GM21825 (cell line): ENCODE data around the gene SP4.

Source experiments
- ATAC-seq: cut with Tn5 transposase; IDR thresholded peaks from one replicate; pipeline ENCODE4 v1.9.1; 2021; ENCODE audit warnings: mild to moderate bottlenecking, moderate library complexity; ENCODE audit not compliant: unreplicated experiment

Gene SP4

DNA sequence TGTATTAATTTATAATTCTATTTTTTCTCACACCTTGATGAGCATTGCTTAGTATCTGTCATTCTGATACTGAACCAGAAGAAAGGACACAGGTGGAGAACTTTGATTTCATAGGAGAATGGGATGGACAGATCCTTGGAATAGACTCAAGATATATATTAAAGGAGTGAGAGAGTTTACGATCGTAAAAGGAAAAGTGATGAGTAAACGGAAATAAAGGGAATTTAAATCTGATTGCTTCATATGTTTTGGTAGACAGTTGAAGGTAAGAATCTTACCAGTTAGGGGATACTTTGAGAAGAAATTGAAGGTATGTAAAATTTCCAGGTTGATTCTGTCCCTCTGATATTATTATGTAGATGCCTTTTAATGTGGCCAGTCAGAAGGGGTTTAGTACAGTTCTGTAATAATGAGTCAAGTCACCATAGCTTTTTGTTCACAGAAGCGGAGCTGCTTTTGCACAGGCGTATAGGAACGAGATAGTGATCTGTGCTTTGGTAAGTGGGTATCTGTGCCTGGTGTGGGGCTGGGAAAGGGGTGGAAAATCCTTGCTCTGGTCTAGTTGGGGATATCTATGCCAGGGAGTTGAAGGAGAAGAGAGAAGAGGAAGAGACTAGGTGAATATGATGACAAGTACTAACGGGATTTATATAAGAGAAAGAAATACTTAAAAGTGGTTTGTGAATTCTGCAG lies 15.4 kb downstream of the SP4 start:
- ATAC-seq: no peak

DNA sequence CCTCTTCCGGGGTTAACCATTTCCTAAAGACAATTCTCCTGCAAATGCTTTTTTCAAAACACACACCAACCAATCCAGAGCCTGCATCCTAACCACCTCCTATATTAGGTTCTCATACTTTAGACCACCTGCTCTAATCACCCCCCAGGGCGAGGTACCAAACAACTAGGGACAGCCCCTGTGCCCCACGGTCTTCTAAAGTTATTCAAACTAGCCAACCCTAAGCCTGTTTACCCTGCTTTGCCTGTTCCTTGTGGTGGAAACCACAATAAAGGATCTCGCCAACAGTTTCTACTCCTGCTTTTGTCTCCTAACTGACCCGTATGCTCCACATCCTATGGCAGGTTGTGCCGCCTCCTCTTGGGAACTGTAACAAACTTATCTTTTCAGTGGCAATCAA lies 21.1 kb downstream of the SP4 start:
- no peak for ATAC-seq

DNA sequence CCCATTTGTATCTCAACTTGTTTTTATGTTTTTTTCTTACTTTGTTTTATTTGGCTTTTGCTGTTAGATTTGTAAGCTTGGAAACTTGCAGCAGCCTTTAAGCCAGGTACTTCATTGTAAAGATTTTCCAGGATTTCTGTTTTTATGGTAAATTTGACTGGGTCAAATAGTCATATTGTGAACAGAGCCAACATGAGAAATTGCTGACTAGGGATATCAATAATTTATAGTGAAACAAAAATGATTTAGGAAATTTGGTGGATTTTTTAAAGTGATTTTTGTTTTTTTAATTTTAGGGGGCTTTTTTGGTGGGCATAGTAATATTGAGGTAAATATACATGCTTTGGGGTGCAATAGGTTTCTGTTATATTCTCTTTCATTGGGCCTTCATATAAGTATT lies 22.2 kb downstream of the SP4 start:
- ATAC-seq: no peak

DNA sequence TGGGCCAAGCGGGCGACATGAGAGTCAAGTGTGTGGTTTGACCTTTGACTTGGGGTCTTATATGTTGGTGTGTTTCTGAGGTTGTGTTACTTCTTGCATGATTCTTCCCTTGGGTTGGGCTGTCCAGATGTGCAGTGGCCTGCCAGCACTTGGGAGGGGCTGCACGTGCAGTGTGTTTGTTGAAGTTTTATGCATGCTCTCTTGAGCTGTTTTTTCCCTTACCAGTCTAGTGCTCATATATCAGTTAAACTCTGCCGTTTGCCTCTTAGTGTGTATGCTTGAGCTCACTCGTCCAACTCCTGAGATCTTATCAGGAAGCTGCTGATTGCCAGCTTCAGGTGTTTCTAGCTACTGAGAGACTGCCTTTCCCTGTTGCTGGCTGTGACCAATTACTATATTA lies 23.1 kb downstream of the SP4 start:
- ATAC-seq: no peak

DNA sequence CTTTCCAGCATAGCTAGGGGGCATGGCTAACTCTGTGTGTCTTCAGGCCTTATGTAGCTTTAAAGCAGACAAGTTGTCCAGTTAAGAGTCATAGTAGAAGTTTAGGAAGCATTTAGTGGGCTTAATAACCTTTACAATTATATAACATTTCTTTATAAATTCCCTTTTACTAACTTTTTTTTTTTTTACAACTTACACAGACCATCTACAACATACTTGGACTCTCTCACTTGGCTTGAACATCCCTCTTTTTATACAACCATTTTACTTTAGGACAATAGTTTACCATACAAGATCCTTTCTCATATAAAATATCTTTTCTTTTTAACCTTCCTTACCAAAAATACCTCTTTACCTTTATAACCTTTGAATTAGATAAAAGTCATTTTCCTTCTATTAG lies 26.3 kb downstream of the SP4 start:
- no peak for ATAC-seq

DNA sequence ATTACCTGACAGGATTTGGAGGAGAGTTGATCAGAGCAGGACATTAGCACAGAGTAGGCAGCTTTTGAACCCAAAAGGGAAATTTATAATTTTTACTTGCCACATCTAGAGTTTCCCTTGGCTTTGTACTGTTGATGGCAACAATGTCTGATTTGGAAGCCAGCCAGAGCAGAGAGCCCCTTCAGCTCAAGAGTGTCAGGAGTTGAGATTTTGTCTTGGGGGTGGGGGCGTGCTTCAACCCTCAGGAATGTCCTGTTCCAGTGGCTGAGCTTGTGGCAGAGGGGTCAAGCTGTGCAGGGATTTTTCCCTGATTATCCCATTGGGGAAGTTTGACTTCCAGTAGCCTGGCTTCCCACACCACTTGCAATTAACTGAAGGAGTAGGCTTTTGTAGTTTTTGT lies 27.0 kb downstream of the SP4 start:
- no peak for ATAC-seq

DNA sequence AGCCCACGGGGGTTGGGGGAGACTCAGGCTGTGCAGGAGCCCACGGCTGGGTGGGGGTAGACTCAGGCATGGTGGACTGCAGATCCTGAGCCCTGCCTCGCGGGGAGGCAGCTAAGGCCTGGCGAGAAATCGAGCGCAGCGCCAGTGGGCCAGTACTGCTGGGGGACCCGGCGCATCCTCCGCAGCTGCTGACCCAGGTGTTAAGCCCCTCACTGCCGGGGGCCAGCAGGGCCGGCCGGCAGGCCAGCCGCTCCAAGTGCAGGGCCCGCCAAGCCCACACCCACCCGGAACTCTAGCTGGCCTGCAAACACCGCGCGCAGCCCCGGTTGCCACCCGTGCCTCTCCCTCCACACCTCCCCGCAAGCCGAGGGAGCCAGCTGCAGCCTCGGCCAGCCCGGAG lies 33.4 kb downstream of the SP4 start:
- ATAC-seq: no peak

DNA sequence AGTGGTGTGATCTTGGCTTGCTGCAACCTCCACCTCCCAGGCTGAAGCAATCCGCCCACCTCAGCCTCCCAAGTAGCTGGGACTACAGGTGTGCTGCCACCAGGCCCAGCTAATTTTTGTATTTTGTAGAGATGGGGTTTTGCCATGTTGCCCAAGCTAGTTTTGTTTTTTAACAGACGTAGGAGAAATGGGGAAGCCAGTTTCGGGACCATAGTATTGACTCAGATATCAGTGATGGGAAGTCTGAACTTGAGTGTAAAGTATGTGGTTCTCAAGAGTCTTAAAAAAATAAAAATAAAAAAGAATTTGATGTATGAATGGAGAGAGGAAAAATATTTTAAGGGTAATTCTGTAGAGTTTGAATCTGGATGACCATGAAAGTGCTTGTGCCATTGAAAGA lies 34.2 kb downstream of the SP4 start:
- ATAC-seq: no peak

DNA sequence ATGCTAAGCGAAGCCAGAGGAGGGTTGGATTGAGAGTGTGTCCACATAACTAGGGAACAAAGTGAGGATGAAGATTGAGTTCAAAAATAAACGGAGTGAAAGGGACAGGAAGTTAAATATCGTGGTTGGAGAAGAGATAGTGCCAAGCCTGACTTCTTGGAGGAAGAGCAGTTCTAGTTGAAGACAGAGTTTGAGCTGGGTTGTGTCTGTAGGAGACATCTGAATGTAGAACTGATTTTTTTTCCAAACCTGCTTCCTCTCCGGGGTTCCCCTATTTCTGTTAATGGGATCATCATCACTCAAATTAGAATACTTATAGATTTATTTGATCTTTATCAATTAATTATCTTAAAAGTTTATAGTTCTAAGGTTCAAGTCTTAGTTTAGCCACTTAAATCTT lies 35.6 kb downstream of the SP4 start:
- no peak for ATAC-seq

DNA sequence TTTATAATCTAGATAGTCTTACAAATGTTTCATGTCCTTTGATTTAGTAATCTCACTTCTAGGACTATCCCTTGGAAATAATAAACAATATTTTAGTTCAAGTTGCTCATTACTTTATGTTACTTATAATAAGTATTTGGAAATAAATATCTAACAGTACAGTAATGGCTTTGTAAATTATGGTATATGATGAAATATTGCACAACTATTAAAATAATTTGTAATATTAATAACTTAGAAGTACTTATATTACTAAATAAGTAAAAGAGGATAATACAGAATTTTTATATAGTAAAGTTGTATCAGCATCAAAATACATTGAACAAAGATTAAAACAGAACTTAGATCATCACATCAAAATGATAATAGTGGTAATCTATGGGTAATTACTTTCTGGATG lies 41.1 kb downstream of the SP4 start:
- no peak for ATAC-seq

DNA sequence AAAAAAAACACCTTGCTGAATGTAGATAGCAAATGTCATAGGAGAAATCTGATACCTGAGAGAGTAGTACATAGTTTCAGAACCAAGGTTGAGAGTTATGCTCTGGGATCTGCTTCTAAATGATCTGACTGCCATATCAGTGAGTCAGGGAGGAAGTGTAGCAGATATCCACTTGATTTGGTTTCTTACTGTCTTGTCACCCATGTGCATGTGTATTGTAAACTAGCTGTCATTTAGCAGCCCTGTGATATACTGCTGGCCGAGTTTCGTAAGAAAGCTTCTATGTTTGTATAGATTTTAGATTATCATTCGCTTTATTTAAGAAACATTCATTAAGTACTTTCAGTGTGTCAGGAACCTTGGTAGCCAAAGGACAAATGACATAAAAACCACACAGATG lies 42.0 kb downstream of the SP4 start:
- ATAC-seq: no peak

DNA sequence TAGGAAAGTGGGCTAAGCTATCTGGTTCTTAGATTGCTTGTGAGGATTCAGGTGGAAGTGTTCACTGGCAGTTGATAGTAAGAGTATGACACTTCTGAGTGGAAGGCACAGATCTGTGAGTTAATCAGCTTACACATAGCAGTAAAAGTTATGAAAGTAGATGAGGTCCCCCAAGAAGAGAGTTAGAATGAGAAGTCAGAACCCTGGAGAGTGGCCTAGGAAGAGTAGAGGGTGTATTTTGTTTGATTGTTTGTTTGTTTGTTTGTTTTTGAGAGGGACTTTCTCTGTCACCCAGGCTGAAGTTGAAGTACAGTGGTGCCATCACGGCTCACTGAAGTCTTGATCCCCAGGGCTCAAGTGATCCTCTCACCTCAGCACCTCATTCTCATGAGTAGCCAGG lies 44.1 kb downstream of the SP4 start:
- no peak for ATAC-seq

DNA sequence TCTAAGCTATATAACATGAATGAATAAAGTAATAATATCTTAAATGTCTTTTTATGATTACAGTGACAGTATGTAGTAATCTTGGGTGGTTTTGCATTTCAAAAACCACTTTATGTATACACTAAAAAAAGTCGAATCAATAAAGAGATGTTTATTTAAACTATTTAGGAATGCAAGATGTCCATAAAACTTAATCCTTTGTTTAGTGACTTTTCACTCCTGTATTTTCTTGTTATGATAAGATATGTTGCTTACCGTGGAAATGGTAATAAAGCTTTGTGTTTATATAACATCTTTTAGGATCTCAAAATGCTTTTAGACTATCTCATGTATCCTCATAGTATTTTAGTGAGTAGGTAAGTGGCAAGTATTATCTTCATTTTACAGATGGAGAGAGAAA lies 48.5 kb downstream of the SP4 start:
- no peak for ATAC-seq

DNA sequence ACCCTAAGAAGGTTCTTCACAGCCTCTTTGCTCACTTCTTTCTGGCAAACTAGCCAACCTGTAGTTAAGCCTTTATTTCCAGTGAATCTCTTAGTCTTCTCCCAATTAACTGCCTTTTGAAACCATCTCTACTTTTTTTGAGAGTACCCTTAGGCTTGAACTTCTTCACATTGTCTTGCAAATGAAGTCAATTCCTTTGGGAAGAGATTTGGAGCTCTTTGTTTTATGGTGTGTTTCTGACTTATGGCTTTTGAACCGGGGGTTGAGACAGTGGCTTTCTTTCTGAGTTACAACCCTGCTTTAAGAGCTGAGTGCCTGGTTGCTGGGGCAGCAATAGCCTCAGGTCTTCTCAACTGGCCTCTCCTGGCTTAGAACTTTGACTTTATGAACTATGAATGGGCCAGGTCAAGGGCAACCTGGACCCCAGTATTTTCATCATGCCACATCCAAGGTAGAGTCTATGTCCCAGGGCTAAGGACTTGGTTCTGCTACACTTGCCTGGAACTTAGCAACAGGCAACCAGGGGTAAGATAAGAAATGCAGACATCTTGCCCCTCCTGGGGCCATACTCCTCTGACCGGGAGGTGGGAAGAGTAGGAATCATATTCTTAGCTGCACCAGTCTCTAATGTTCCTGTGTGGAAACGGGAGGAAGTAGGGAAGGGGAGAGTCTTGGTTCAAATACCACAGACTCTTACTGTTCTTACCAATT lies 53.0 kb downstream of the SP4 start:
- no peak for ATAC-seq

DNA sequence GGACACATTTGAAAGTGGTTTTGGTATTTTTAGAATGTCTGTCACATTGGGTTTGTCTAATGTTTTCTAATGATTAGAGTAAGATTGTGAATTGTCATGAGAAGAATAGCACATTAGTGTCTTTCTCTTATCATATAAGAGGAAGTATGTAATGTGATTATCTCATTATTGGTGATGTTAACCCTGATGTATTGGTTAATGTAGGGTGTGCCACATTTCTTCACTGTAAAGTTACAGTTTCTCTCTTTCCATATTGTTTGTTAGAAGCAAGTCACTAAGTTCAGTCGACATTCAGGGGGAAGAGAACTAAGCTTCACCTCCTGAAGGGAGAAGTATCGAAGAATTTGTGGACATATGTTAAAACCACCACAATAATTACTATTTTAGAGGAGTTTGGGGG lies 58.6 kb downstream of the SP4 start:
- no peak for ATAC-seq

DNA sequence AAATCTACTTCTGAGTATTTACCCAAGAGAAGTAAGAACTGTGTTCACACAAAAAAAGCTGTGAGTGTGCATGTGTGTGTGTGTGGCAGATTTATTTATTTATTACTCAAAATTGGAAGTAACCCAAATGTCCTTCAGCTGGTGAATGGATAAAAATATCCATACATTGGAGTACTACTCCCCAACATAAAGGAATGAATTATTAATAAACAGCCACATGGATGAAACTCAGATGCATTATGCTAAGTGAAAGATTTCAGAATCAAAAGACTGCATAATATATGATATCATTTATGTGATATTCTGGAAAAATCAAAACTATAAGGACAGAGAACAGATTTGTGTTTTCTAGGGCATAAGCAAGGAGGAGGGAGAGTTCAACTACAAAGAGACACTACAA lies 67.8 kb downstream of the SP4 start:
- ATAC-seq: no peak

DNA sequence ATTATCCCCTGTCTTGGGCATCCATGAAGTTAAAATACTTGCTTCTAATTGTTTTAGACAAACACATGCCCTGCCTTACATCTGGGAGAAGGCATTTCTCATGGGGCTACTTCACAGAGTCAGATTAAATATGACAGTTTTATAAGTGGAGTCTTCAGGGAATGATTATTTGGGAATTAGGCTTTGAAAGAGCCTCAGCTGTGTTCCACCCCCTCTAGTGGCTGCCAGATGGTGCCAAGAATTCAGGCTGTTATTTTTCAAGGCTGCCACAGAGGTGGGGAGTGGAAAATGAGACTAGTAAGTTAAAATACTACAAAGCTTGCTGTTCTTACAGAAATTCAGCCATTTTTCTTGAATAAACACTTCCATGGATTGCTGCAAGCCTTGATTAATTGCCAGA lies 69.2 kb downstream of the SP4 start:
- no peak for ATAC-seq

DNA sequence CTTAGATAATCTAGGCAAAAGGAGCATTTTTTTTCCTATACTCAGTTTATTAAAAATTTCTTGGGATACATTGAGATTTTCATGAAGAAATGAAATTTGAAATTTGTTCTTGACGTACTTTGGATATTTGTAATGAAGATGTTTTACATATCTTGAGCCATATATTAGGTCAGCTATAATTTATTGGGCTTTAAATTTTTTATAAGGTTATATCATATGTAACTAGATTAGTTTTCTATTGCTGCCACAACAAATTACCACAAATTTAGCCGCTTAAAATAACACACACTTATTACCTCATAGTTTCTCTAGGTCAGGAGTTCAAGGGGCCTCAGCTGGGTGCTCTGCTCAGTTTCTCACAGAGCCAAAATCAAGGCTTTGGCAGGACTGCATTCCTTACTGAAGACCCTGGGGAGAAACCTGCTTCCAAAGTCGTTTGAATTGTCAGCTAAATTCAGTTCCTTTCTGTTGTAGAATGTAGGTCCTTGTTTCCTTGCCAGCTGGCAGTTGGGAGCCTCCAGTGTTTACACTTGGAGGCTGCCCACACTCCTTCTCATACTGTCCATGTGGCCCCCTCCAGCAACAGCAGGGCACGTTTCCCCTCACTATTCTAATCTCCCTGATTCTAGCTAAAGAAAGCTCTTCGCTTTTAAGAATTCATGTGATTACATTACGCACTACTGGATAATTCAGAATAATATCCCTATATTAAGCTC lies 72.4 kb downstream of the SP4 start:
- ATAC-seq: no peak

DNA sequence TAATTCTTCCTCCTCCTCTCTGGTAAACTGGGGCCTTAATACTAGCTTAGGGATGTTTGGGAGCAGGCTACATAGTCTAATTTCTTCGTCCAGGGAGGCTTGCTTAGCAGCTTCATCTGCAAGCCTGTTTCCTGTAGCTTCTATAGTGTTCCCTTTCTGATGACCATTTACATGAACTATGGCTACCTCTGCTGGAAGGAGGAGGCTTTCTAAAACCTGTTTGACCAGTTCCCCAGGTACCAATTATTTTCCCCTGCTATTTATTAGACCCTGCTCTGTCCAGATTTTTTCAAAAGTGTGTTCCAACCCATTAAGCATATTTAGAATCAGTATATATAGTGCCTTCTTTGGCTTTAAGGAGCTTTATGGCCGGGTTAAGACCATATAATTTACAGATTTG lies 76.1 kb downstream of the SP4 start:
- ATAC-seq: no peak

DNA sequence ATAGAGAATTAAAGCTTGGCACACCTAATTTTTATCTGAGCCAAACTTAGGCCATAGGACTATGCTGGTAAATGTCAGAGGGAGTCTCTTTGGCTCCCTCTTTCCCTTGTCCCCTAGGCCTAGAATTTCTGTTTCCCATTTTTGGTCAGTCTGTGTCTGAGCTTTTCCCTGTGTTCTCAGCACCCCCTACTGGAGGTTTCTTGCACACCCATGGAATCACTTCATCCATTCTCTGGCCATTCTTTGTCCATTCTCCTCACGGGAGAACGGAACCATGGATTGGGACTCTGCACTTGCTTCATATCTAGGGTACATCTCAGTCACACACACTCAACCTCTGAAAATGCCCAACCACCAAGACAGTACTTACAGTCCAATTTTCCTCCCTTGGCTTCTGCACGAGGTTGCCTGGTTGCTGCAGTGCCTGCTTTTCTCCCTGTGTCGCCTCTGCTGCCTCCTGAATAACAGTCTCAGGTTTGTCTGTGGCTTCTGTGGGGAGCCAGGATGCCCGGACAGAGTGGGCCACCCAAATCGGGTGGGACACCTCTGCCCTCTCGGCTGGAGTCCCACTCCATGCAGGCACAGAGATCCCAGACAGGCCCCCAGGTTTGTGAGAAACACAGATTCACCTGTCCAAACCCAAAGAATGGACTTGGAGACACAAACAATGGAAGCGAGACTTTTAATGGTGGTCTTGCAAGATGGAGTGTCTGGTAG lies 79.9 kb downstream of the SP4 start:
- ATAC-seq: no peak

DNA sequence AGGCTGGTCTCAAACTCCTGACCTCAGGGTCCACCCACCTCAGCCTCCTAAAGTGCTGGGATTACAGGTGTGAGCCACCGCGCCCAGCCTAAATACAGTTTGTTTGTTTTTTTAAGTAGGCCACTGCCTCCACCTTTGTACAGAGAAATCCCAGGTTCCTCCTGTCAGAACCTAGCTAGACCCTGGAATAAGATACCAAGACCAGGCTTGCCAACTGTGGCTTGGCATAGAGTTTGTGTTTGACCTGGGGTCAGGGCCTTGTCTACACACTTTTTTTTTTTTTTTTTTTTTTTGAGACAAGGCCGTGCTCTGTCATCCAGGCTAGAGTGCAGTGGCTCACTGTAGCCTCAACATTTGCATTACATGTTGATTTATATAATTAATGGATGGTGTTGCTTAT lies 80.7 kb downstream of the SP4 start:
- no peak for ATAC-seq

DNA sequence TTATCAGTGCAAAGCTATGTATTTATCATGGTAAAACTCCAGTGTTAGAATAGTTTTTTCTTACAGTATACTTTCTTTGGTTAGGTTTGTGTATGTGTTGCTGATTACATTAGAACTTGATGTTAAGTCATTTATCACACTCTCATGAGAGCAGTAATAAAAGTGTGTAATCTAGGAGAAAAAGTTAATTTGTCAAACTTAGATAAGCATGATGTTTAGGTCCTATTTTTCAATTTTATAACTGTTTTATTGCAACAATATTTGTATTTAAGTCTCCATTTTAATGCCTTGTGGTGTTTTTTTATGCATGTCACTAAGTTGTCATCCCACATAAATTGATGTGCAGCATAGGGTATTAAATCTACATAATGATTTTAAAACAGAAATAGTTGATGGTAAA lies 86.2 kb downstream of the SP4 start:
- no peak for ATAC-seq
